NCI-H345 (cell line): ENCODE data around the gene DGKI.

Experiments
- DNase-seq: peaks from one replicate; lab custom pipeline; 2025; lab: John Stamatoyannopoulos, UW

Gene DGKI

GRCh38 chr7:137345799-137346449, 500.9 kb downstream of the DGKI start:
- no peak for DNase-seq

- peak; percentile 56 for DNase-seq
Observed at GRCh38 chr7:137343281-137343841, 503.4 kb downstream of the DGKI start, which contains the start of gene PTN. Gene PTN, minus strand, starts transcription at chr7:137343733. Its CDS starts 88,760 bp downstream, at chr7:137254973.

- peak; percentile 35 for DNase-seq
Observed at GRCh38 chr7:137342828-137343261, 503.9 kb downstream of the DGKI start.

GRCh38 chr7:137342265-137342664, 504.5 kb downstream of the DGKI start:
- no peak for DNase-seq

GRCh38 chr7:137337902-137338301, 508.9 kb downstream of the DGKI start:
- DNase-seq: no peak

- no peak for DNase-seq
Observed at GRCh38 chr7:137335814-137336213, 511.0 kb downstream of the DGKI start.

- DNase-seq: peak; percentile 14
Observed at GRCh38 chr7:137331378-137331777, 515.4 kb downstream of the DGKI start.
